SH-SY5Y (cell line): ENCODE data around the gene TBL2.

Experiments
- GATA2 ChIP-seq: IDR thresholded peaks from 2 replicates; pipeline ENCODE4 v1.6.1; 2011; ENCODE audit warnings: mild to moderate bottlenecking, low read depth, low read length
- GATA3 ChIP-seq: IDR thresholded peaks from 2 replicates; pipeline ENCODE4 v1.6.1; 2011; ENCODE audit warnings: low read depth, mild to moderate bottlenecking, low read length, moderate library complexity

The TBL2 gene

DNA sequence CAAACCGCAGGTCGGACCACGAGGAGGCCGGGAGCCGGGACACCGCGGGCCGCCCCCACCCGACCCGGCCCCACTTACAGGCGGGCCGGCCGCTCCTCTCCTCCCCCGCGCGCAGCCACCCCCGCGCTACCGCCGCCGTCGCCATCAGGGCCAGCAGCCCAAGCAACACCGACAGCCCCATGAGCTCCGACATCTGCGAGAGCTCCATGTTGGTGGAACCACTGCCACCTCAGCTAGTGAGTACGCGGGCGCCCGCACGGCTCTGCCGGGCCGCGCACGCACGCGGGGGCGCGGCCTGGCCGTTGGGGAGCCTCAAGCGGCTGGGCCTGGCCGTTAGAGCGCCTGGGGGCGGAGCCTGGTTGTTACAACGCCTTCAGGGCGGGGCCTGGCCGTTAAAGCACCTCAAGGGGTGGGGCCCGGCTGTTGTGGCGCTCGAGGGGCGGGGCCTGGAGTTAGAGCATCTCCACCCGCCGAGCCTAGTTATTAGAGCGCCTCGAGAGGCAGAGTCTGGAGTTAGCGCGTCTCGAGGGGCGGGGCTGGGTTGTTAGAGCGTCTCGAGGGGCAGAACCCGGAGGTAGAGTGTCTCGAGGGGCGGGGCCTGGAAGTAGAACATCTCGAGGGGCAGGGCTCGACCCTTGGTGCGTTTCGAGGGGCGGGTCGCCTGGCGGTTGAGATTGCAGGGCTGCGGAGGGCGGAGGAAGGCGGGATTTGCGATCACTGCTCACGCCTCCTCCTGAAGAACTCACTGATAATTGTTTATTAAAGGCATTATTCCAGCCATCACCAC lies at the start of gene TBL2:
TSS of gene TBL2 (minus strand) at position 238 of the 787 bp plus-strand sequence. CDS start at position 208, 30 bp downstream.
- TF ChIP-seq GATA3, result no peak
- no peak for TF ChIP-seq GATA2

DNA sequence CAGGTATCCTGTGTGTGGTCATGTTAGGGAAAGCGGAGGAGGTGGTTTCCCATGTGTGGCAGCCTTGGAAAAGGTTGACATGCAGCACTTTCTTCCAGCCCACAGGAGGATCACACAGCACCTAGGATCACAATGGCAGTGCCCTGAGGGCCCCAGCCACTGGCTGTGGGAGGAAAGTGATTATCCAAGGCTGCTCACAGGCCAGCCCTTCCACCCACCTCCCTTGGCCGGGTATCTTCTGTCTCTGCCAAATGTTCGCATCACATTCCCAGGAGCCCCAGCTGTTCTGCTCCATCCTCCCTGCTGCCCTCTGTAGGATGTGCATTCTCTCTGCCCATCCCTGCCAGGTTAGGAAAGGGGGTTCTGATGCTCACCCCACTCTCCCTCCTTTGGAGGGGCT lies 48.4 kb upstream of the TBL2 start:
- no peak for TF ChIP-seq GATA3
- no peak for TF ChIP-seq GATA2

DNA sequence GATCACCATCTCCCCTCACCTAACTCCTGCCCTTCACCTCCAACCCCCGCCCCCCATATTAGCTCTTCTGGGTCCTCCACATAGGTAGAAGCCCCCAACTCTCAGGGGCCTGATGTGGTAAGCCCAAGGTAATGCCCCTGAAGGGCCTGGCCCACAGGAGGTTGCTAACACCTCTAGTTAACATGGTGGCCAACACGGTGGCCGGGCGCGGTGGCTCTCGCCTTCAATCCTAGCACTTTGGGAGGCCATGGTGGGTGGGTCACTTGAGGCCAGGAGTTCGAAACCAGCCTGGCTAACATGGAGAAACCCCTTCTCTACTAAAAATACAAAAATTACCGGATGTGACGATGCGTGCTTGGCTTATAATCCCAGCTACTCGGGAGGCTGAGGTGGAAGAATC lies 46.9 kb upstream of the TBL2 start:
- TF ChIP-seq GATA2 (no peak), GATA3 (no peak)

DNA sequence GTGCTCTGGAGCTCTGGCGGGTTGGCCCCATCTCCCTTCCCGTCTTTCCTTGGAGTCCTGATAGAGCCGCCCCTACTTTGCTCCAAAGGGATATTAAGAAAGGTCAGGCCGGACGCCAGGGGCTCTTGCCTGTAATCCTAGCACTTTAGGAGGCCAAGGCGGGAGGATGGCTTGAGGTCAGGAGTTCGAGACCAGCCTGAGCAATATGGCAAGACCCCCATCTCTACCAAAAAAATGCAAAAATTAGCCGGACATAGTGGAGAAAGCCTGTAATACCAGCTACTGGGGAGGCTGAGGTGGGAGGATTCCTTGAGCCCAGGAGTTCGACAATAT lies 46.3 kb upstream of the TBL2 start:
- no peak for TF ChIP-seq GATA2
- TF ChIP-seq GATA3, result no peak

DNA sequence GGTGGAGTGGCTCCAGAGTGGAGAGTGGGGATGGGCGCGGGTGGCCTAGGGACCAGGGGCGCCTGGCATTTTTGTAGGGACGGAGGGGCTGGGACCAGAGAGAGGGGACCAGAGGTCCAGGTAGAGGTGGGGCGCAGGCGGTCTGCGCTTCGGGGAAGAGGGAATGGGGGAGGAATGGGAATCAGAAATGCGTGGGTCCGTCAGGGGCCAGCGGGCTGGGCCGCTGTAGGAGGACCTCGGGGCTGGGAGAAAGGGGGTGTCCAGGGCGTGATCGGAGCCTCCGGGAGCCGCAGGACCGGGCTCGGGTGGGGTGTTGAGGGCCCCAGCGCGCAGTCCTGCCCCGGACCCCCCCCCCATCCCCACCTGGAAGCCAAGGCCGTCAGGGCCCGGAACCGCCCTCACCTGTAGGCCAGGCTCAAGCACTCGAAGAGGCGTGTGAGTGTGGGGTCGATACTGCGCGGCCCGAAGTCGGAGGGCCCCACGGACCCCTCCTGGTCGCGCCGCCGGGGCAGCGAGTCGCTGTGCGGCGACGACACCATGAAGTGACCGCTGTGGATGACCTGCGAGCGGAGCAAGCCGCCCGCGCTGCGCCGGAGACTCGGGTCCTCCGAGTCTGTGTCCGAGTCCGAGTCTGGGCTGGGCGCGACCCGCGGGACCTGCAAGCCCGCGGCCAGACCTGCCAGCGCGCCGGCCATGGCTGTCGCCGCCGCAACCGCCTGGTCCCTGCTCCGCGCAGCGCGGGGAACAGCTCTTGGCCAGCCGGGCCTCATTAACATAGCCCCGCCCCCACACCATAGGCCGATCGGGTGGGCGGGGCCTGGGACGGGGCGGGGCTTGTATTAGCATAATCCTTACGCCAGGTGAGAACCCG lies 45.7 kb upstream of the TBL2 start, which contains the start of gene MLXIPL:
TSS of gene MLXIPL (minus strand) at position 725 of the 871 bp plus-strand sequence. CDS start at position 695, 30 bp downstream.
- no peak for TF ChIP-seq GATA2
- no peak for TF ChIP-seq GATA3

DNA sequence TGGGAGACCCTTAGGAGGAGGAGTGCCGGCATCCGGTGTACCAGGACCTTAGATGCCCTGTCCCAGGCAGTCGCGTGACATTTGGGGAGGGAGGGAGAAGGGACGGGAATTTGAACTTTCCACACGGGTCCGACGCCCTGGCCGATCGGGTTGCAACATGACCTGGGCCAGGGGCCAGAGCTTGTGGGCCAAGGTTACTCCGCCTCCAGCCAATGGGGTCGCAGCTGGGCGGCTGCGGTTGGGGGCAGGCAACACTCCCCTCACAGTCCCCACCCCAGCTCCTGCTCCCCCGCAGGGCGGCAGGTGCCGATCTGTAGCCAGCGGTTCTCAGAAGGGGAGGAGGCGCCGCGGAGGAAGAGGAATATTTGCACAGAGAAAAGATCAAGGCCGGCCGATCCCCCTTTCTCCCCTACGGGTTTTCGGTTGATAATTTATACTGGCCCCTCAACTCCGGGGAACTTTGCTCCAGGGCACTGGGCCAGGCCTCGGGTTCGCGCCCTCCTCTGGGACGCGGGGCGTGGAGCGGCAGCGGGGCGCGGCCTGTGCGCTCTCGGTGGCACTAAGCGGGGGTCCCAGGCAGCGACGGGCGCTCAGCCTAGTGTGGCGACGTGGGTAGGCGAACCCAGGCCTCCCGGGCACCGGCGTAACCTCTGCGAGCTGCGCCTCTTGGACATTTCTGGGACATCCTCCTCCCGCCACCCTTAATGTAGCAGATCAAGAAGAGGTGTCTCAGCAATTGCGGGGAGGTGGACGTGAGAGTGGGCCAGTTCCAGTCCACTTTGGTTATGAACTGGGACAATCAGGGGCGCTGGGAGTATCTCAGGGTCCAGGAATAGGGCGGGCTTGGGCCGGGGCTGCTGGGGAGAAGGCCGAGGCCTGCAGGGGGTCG lies 44.8 kb upstream of the TBL2 start:
- TF ChIP-seq GATA3 (no peak), GATA2 (no peak)

GRCh38 chr7:73622527-73622908 lies 44.1 kb upstream of the TBL2 start:
- TF ChIP-seq GATA2 (no peak), GATA3 (no peak)

DNA sequence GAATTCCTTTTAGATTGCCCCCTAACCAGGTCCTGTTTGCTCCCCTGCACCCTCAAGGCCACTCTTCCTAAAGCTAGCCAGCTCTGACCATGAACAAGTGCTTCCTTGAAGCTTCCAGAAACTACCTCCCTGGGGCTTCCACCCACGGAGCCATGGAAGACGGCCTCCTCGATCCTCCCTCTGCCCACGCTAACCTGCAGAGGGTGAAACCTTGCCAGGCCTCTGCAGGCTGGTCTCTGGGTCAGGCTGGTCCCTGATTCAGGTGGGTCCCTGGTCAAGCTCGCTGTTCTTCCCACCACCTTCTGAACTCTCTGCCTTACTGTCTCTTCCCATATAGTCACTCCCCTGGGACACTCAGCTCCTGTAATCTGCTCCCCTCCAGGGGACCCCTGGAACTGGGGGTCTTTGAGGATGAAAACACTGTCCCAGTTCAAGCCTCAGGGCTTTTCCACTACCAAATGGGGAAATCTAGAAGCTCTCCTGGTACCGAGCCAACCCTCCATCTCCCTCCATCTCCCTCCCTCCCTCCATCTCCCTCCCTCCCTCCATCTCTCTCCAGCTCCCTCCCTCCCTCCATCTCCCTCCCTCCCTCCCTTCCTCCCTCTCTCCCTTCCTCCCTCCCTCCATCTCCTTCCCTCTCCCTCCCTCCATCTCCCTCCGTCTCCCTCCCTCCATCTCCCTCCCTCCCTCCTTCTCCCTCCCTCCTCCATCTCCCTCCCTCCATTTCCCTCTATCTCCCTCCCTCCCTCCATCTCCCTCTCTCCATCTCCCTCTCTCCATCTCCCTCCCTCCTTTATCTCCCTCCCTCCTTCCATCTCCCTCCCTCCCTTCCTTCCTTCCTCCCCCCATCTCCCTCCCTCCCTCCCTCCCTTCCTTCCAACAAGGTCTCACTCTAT lies 43.0 kb upstream of the TBL2 start:
- TF ChIP-seq GATA3 (no peak), GATA2 (no peak)

DNA sequence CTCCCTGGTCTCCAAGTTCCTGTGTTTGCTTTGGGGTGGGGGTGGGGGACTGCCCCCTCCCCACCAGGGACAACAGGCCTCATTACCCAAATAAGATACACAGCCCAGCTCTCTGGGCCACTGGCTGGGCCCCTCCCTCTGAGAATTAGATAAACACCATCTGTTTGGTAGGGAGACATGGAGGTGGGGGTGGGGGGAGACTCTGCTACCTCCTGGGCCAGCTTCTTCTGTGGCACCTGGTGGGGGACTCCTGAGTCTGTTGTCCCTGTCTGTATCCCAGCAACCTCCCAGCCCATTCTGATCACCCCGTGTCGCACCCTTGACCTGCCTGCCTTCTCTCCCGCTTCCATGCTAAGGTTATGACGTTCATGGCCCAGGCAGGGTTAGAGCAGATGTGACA lies 40.2 kb upstream of the TBL2 start:
- TF ChIP-seq GATA2 (no peak), GATA3 (no peak)

GRCh38 chr7:73615886-73616285 lies 37.5 kb upstream of the TBL2 start:
- no peak for TF ChIP-seq GATA2
- no peak for TF ChIP-seq GATA3

DNA sequence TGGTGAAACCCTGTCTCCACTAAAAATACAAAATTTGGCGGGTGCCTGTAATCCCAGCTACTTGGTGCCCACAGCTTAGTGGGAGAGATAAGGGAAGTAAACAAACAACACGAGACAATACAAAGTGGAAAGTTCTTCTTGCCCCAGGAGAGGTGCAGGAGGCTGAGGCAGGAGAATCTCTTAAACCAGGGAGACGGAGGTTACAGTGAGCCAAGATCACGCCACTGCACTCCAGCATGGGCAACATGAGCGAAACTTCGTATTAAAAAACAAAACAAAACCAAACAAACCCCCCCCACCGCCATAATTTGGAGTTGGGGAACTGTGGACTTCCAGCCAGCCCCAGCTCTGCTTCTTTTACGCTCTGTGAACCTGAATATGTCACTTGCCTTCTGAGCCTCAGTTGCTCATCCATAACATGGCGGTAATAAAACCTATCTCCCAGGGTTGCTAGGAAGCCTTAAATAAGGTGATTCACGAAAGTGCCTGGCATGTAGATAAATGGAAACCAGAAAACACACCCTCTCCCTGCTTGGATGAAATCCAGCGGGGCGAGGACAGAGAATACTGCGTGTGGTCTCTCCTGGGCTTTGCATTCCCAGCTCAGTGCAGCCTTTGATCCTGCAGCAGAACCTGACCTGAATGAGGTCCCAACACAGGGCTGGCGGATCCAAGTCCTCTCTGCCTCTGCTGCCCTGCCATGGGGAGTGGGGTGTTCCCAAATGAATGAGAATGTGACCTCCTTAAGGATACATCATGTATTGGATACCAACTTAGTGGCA lies 35.8 kb upstream of the TBL2 start:
- no peak for TF ChIP-seq GATA2
- no peak for TF ChIP-seq GATA3

DNA sequence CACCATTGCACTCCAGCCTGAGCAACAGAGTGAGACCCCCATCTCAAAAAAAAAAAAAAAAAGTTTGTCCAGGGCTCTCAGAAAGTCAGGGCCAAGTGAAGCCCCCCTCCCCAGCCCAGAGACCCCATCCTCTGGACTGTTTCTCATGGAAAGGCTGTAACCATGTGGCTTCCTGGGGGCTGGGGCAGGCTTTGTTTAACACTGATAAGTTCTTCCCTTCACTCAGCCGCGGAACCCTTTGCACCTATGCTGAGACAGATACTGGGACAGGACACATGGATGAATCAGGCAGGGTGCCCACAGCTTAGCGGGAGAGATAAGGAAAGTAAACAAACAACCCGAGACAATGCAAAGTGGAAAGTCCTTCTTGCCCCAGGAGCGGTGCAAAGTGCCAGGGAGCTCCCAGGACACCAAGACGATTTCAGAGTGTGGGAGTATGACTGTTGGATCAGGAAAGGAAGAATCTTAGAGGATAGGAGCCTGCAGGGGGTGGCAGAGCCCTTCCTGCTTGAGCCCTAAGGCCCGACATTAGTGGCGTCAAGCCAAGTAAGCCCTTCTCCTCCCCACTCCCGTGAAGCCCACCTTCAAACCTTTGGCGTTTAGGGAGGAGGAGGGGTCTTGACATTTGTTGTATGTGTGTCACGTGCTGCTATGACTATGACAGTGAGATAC lies 34.4 kb upstream of the TBL2 start:
- TF ChIP-seq GATA2 (no peak), GATA3 (no peak)
